ENCODE data around the gene CCDC192.

CCDC192 gene

GRCh38 chr5:127892467-127893207 lies 189.4 kb downstream of the CCDC192 start:
- FAIRE-seq = no peak

DNA sequence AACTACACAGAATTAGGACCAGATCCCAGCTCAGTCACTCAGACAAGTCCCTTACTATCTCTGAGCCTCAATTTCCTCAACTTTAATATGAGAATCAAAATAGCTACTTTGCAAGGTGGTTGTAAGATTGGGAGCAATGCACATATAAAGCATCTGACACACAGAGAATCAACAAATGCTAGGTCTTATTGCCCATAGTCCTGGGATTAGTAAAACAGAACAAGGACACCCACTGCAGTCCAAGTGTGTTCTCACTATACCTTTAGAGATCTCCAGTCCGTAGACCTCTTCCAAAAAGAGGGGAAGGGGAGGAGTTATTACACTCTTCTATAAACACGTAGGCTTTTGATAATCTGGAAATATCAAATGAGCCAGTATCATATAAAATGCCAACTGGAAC lies 190.0 kb downstream of the CCDC192 start:
- no peak for FAIRE-seq

DNA sequence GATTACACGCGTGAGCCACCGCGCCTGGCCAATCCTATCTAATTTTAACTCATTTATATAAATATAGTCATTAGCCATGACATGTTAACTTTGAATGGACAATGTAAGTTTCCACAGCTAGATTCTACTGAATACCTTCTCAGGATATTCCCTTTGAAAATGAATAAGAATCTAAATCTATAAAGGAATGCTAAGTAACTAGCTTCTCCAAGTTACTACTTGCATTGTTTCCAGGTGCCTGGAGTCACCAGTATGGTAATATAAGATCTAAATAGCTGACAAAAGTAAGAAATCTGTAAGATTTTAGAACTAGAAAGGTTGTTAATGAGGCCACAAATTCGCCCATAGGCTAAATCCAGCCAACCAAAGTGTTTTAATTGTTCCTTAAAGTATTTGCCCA lies 191.3 kb downstream of the CCDC192 start:
- FAIRE-seq = no peak

DNA sequence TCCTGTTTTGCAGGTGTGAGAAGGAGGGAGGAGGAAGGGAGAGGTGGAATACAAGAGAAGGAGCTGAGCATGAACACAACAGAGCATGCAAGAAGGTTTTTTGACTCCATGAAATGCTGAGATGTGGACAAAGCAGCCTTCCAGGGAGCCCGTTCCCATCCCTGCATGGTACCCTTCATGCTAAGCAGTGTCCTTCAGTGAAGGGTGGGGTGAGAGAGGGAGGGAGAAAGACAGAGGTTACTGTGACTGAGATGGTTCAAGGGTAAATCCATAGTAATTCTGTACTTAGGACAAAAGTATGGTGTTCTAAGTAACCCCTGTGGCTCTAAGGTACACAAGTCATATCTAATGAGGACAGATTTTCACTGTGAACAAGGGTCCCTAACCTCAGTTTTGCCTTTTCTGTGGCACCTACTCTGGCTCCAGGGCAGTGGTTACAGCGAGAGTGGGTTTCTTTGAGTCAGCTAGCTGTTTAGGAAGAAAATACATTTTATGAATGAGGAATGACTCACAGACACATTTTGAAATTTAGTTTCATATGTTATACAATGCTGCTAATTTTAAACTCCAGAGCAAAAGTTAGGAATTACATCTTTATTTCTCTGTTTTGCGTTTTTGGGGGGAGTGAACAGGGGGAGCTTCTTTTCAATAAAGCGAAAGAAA lies 195.5 kb downstream of the CCDC192 start:
- FAIRE-seq = no peak

GRCh38 chr5:127899214-127899610 lies 196.0 kb downstream of the CCDC192 start:
- FAIRE-seq = no peak

- FAIRE-seq = no peak
Observed at GRCh38 chr5:127906562-127907204, 203.5 kb downstream of the CCDC192 start.

DNA sequence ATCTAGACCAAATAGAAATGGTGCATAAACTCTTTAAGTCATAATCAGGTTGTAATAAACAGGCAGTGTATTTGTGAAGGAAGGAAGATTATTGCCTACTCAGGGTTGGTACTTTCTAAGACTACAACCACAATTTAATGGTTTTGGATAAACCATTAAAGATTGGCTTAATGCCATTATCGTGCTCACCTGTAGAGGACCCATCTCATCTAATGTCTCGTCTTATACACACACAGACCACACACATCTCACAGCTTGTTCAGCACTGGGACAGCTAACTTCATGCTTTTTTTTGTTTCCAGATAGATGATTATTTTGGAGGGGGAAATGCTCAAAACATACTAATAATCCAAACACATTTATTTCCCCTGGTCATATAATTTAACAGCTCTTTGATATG lies 204.7 kb downstream of the CCDC192 start:
- FAIRE-seq = no peak

DNA sequence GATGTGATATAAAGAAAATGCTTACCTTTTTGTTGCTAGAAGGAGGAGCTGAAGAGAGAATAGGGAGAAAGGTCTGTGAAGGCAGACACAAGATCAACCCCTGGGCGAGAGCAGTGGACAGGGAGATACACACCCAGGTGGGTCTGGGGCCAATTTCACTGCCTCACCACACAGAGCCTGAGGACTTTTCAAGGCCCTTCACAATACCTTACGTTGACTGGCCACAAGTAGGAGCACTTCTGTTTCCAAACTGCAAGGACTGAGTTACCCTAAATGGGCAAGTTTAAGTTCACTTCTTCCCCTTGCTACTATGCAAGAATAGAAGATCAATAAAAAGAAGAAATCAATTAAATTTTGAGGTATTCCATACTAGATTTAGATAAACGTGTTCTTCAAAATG lies 205.9 kb downstream of the CCDC192 start:
- no peak for FAIRE-seq

GRCh38 chr5:127909821-127910220 lies 206.6 kb downstream of the CCDC192 start:
- FAIRE-seq = no peak

GRCh38 chr5:127910307-127910956 lies 207.2 kb downstream of the CCDC192 start:
- no peak for FAIRE-seq

GRCh38 chr5:127911619-127912018 lies 208.4 kb downstream of the CCDC192 start:
- FAIRE-seq = no peak

DNA sequence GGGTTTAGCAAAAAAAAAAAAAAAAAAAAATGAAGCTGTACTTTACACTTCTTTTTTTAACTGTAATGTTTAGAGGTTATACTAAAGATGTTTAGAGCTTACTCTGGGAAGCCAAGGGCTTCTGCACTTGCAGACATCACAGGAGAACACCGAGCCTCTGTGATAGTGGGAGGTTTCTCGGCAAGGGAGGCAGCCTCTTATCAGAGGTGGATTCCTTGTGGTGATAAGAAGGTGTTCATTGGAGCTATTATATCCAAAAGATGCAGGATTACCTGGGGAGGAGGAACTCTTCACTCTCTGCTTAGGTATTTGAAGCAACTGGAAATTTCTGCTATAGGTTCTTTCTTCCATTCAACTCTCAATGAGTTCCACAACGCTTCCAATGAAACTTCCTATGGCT lies 209.2 kb downstream of the CCDC192 start:
- FAIRE-seq = no peak

- no peak for FAIRE-seq
Observed at GRCh38 chr5:127916885-127917573, 213.8 kb downstream of the CCDC192 start.

GRCh38 chr5:127919006-127919796 lies 216.0 kb downstream of the CCDC192 start:
- no peak for FAIRE-seq

- no peak for FAIRE-seq
Observed at GRCh38 chr5:127919818-127920217, 216.6 kb downstream of the CCDC192 start.

DNA sequence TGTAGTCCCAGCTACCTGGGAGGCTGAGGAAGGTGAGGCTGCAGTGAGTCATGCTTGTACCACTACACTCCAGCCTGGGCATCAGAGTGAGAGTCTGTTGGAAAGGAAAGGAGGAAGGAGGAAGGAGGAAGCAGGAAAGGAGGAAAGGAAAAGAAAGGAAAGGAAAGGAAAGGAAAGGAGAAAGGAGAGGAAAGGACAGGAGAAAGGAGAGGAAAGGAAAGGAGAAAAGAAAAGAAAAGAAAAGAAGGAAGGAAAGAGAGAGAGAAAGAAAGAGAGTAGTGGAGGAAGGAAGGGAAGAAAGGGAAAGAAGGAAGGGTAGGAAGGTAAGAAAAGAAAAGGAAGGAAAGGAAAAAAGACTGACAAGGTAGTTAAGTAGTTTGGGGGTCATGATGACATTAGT lies 217.7 kb downstream of the CCDC192 start:
- FAIRE-seq = no peak

GRCh38 chr5:127922603-127923002 lies 219.4 kb downstream of the CCDC192 start:
- FAIRE-seq = no peak

GRCh38 chr5:127923804-127924570 lies 220.8 kb downstream of the CCDC192 start:
- no peak for FAIRE-seq

GRCh38 chr5:127924606-127925005 lies 221.4 kb downstream of the CCDC192 start:
- no peak for FAIRE-seq

- FAIRE-seq = no peak
Observed at GRCh38 chr5:127925916-127926315, 222.7 kb downstream of the CCDC192 start.

DNA sequence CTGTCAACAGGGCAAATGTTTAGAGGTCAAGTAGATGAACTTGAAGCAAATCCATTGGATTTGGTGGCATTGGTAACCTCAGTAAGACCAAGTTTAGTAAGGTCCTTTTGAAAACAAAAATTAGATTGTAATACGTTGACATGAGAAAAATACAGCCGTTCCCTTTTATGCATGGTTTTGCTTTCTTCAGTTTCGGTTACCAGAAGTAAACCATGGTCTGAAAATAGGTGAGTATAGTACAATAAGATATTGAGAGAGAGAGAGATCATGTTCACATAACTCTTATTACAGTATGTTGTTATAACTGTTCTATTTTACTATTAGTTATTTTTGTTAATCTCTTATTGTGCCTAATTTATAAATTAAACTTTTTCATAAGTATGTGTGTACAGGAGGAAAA lies 223.8 kb downstream of the CCDC192 start:
- no peak for FAIRE-seq
